ENCODE results near the gene C11orf54.

DNA sequence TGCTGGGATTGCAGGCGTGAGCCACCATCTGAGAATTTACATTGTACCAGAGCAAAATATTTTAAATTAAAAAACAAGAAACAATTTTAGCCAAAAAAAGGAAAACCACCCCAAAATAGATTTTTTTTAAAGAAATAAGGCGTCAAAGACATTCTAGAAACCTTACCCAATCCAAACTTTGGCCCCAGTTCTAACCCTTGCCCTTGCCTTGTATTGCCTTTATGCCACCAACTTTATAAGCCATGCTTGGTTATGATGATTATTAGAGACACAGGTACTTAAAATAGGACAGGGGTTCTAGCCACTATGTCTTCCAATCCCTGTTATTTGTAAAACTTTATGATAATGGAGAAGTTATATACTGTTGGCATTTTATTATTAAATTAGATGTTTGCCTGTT lies 11.8 kb downstream of the C11orf54 start:
- TF ChIP-seq, protein P1, sequence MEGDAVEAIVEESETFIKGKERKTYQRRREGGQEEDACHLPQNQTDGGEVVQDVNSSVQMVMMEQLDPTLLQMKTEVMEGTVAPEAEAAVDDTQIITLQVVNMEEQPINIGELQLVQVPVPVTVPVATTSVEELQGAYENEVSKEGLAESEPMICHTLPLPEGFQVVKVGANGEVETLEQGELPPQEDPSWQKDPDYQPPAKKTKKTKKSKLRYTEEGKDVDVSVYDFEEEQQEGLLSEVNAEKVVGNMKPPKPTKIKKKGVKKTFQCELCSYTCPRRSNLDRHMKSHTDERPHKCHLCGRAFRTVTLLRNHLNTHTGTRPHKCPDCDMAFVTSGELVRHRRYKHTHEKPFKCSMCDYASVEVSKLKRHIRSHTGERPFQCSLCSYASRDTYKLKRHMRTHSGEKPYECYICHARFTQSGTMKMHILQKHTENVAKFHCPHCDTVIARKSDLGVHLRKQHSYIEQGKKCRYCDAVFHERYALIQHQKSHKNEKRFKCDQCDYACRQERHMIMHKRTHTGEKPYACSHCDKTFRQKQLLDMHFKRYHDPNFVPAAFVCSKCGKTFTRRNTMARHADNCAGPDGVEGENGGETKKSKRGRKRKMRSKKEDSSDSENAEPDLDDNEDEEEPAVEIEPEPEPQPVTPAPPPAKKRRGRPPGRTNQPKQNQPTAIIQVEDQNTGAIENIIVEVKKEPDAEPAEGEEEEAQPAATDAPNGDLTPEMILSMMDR (optimal IDR thresholded peaks at IDR 0.05 in 1 of 3, IDR thresholded peaks at IDR 0.05 in 1 of 3, conservative IDR thresholded peaks at IDR 0.05 in 1 of 3; ENCODE audit: extremely low read depth in 1 of 3, insufficient read depth in 2 of 3, low read length in 3 of 3) = no peak
- no peak for TF ChIP-seq EZH2 (IDR thresholded peaks at IDR 0.05; ENCODE audit: low read length)

All from keratinocyte (primary cell).